IMR-90 (cell line): Measurements from ENCODE around the gene CASK.

Source experiments
- CEBPB ChIP-seq: IDR thresholded peaks from 2 replicates; pipeline ENCODE4 v1.6.1; 2012; ENCODE audit warnings: low read depth, low read length, improper control_type of control experiment
- MAFK ChIP-seq: IDR thresholded peaks from 2 replicates; pipeline ENCODE4 v1.6.1; 2012; ENCODE audit warnings: low read depth, low read length, improper control_type of control experiment
- MAZ ChIP-seq: IDR thresholded peaks from 2 replicates; pipeline ENCODE4 v1.6.1; 2012; ENCODE audit warnings: low read depth, mild to moderate bottlenecking, low read length, improper control_type of control experiment, moderate library complexity, borderline replicate concordance
- MXI1 ChIP-seq: IDR thresholded peaks from 2 replicates; pipeline ENCODE4 v1.6.1; 2012; ENCODE audit warnings: low read depth, mild to moderate bottlenecking, low read length, moderate library complexity, borderline replicate concordance
- POLR2A ChIP-seq: IDR thresholded peaks from 2 replicates; pipeline ENCODE4 v1.6.1; 2012; ENCODE audit warnings: mild to moderate bottlenecking, low read depth, low read length
- RCOR1 ChIP-seq: IDR thresholded peaks from 2 replicates; pipeline ENCODE4 v1.6.1; 2012; ENCODE audit warnings: mild to moderate bottlenecking, low read length, improper control_type of control experiment; ENCODE audit not compliant: insufficient replicate concordance
- RFX5 ChIP-seq: IDR thresholded peaks from 2 replicates; pipeline ENCODE4 v1.8.0; 2012; ENCODE audit warnings: low read depth, mild to moderate bottlenecking, low read length, moderate library complexity
- TF ChIP-seq, protein P1 (sequence below): conservative IDR thresholded peaks from 2 replicates; pipeline ENCODE4 v1.5.1; 2012; ENCODE audit warnings: mild to moderate bottlenecking, low read depth, low read length, improper control_type of control experiment
- TF ChIP-seq, protein P2 (sequence below): fragments of 150-350 bp; IDR thresholded peaks from 2 replicates; pipeline ENCODE4 v1.6.1; 2017; ENCODE audit warnings: mild to moderate bottlenecking, antibody characterized with exemption, low read length, low read depth

DNA sequence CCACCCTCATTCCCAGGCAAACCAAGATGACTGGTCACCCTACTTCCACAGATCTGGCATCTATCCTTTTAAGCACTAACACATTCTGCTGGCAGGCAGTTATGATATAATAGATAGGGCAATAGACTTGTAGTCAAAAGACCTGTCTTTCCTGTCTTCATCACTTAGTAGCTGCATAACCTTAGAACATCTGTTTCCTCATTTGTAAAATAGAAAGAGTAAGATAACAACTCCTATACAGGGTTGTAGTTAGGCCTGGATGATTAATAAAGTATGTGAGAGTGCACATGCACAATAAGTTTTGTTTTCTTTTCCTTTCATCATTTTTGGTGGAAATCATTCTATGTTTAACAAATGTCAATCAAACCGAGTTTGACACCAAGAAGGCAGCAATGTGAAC lies 127.3 kb downstream of the CASK start:
- TF ChIP-seq CEBPB (no peak), MAFK (no peak), POLR2A (no peak), MAZ (no peak), RCOR1 (no peak), MXI1 (no peak), RFX5 (no peak)
- TF ChIP-seq, protein P1, sequence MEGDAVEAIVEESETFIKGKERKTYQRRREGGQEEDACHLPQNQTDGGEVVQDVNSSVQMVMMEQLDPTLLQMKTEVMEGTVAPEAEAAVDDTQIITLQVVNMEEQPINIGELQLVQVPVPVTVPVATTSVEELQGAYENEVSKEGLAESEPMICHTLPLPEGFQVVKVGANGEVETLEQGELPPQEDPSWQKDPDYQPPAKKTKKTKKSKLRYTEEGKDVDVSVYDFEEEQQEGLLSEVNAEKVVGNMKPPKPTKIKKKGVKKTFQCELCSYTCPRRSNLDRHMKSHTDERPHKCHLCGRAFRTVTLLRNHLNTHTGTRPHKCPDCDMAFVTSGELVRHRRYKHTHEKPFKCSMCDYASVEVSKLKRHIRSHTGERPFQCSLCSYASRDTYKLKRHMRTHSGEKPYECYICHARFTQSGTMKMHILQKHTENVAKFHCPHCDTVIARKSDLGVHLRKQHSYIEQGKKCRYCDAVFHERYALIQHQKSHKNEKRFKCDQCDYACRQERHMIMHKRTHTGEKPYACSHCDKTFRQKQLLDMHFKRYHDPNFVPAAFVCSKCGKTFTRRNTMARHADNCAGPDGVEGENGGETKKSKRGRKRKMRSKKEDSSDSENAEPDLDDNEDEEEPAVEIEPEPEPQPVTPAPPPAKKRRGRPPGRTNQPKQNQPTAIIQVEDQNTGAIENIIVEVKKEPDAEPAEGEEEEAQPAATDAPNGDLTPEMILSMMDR = no peak
- TF ChIP-seq, protein P2, sequence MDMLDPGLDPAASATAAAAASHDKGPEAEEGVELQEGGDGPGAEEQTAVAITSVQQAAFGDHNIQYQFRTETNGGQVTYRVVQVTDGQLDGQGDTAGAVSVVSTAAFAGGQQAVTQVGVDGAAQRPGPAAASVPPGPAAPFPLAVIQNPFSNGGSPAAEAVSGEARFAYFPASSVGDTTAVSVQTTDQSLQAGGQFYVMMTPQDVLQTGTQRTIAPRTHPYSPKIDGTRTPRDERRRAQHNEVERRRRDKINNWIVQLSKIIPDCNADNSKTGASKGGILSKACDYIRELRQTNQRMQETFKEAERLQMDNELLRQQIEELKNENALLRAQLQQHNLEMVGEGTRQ = no peak
